ENCODE results near the gene STOX2.

Gene STOX2

DNA sequence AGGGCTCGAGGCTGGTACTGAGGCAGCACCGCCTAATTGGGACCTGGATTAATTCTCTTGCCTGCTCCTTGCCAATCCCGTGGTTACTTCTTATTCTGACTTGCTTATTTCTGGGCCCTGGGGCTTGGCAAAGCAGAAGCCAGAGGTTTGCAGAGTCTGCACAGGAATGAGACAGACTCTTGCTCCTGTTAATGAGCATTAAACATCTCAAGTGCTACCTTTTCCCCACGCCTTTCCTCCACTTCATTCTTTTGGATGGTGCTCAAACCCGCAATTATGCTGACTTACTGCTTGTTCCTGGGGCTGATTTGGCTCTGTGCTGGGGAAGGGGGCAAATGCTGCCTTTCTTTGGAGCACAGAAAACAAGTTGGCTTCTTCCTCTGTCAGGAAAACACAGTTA is 16.5 kb upstream of the STOX2 start:
- DNase-seq (ENCODE audit: low read depth in 3 of 3), result no peak

DNA sequence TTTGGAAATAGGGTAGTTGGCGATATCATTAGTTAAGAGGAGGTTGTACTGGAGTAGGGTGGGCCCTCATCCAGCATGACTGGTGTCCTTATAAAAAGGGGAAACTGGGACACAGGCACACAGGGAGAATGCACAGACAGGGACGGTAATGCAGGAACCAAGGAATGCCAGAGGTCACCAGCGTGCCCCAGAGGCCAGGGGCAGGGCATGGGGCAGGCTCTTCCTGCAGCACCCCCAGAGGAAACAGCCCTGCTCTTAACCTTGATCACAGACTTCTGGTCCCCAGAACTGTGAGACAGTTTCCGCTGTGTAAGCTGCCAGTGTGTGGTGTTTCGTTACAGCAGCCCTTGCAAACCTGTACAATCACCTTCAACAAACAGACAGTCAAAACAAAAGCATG is 15.9 kb upstream of the STOX2 start:
- no peak for DNase-seq (ENCODE audit: low read depth in 3 of 3)

DNA sequence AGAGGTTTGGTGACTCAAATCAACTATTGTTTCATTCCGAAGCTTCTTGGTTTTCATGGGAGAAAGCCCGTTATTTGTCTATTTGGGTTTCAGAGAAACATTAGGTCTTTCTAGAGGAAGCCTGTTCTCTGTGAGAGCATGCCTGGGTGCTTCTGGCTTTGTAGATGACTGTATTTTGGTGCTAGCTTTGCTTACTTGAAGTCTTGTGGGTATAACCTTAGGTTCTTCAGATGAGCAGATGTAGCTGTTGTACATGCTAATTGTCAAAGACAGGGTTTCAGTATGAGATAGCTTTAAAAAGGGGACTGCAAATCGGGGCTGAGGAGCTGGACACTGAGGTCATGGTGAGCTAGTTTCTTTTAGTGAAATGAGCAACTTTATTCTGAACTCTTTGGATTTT is 7.9 kb upstream of the STOX2 start:
- no peak for DNase-seq (ENCODE audit: low read depth in 3 of 3)

DNA sequence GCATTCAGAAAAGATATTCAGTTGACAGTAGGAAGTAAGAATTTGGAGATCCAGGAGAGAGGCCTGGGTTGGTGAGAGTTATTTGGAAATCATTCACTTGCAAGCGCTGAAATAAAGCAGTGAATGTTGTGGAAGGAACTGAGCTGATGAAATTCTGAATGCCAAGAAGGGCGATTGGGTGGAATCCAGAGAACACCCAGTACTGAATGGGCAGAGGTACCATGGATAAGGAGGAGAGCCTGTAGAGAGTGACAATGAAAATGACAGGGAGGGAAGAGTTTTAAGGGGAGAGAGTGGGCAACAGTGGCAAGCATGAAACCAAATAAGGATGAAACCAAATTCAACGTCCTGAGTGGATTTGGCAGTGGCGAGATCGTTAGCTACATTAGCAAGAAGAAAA is 6.7 kb upstream of the STOX2 start:
- DNase-seq (ENCODE audit: low read depth in 3 of 3), result no peak

DNA sequence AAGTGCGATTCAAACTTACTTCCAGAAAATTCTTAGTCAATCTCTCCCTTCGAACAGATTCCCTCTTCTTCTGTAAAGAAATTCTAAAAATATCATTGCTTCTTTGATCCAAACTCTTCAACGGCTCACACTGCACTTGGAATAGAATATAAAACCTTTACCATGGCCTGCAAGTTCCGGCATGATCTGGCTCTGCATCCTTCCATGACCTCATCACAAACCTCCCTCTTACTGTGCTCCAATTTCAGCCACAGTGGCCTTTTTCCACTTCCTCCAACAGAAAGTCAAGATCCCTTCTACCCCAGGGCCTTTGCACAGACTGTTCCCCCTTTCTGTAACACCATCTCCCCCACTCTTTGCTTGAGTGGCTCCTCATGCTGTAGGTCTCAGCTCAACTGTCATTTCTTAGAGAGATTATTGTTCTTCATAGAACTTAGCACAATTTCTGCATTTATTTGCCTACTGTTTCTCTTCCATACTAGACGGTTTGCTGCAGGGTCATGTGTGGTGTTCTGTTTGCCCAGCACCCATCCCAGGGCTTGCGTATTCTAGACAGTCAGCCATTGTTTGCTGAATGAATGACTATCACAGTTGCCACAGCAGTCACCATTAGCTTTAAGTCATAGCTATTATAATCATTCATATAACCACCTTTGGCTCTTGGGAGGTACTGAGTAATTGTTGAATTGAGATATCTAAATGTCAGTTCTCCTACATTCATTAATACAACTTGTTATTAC is 1.9 kb upstream of the STOX2 start:
- no peak for DNase-seq (ENCODE audit: low read depth in 3 of 3)

DNA sequence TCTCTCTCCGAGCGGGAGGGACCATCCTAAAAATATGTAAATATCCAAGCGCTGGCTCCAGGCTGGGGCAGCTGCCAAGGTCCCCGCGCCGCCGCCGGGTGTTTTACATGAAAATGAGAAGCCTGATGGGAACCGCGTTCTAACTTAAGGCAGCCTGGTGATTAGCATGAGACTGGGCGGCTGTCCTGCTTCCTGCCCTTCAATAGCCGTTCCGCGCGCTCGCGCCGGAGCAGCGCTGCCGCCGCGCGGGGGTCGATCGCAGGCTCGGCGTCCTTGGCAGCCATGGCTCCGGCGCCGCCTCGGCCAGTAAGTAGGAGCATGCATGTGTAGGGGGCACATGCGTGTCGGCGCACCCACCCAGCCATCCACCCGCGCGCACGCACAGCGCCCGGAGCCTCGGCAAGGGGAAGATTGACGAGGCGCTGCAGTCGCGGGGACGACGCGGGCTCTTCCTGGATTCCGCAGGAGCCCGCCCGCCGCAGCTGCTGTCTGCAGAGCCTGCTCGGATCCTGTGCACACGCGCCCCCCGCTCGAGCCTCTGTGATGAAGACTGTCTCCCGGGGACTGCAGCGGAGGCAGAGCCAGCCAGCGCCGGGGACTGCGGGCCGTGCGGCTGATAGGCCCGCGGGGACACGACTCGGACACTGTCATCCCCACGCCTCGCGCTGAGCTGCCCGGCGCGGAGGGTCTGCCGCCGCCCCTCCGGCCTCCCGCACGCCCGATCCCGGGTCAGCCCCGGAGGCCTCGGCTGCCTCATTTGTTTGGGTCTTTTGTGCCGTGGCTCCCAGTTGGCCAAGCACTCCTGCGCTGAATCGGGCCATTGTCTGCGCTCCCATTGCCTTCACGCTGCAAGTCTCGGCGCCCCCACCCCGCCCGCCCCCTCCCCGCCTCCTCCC is 734 bp downstream of the STOX2 start:
- no peak for DNase-seq (ENCODE audit: low read depth in 3 of 3)

DNA sequence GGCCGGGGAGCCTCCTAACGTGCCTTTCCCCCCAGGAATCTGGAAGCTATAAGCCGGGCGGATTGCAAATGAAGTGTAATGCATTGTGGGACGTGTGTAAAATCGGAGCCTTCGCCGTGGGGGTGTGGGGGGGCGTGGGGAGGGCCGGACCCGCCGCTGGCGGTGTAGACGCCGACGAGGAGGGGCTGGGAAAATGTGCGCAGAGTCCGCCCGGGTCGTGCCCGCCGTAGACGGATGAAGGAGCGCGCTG is 1.3 kb downstream of the STOX2 start:
- no peak for DNase-seq (ENCODE audit: low read depth in 3 of 3)

DNA sequence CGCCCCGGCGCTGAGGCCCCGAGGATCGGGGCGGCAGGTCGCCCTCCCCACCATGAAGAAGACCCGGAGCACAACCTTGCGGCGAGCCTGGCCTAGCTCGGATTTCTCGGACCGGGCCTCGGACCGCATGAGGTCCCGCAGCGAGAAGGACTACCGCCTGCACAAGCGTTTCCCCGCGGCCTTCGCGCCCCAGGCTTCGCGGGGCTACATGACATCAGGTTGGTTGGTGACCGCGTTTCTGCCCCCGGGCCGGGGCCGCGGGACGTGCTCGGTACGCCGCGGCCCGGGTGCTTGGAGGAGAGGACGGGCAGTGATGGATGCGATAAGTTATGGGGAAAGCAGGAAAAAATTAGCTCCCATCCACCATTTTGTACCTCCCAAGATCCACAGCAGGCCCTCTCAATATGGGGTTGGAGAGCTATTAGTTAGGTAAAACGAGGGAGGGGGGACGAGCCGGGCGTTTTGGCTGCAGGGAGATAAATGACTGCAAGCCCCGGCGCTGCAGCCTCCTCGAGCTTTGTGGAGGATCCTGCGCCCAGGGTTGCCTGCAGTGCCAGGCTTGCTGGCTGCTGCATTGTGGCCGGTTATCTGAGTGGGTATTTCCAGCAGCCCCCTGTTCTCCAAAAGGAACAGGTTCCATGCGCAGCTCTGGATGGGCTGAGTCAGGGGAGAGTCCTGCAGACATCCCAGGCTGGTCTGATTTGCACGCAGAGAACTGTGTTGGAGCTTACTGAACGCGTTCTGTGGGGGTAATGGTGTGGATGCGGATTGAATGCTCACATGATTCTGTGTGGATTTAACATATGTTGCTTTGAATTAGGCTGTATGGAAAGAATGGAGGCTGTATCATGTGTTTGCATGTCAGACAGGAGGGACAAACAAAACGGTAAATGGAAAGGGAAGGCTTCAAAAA is 1.9 kb downstream of the STOX2 start:
- no peak for DNase-seq (ENCODE audit: low read depth in 3 of 3)

DNA sequence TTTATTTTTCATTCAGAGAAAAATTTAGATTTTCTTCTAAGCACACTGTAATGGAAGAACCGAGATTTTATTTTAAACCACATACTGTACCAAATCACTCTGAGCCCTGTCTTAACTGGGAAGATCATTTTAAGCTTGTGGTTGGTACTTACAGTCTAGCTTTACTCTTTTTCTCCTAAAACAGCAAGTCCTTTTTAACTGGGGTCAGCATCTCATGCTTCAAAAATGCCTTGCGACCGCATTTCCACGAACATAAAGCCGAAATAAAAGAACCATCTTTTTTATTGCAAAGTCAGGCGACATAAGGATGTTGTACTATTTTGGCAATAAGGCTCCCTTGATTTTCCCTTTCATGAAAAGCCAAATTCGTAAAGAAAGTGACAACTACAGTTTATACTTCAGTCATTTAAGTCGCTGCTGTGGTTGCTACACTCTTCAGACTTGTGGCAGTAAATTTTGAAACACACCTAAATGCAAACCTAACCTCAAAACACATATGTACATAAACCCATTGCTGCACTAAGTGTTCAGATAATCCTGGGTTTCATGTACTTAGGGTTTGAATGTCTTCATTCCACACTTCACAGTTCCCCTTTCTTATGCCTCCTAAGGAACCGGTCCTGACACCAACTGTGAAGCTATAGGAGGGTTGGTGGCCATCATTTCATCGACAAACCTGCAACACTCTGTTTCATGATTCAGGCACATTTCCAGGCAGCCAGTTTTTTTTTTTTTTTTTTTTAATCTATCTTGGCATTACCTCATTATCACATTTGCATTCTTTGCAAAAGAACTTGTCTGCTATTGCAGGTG is 3.0 kb downstream of the STOX2 start:
- DNase-seq (ENCODE audit: low read depth in 3 of 3), result no peak

DNA sequence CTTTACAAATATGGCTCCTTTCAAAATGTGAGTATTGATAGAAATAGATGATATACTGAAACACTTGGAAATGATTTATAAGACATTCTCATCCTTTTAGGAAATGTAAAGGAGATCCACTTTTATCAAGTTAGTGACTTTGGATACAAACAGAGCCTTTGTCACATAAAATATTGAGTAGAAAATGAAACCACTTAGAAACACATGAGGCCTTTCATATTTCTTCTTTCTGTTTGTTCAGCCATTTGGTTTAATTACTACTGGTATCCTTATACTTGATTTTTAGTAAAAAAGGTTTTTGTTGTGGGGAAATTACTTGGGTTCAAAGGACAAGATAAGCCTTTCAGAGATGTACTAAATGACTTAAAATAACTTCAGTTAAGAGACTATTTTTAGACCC is 4.1 kb downstream of the STOX2 start:
- no peak for DNase-seq (ENCODE audit: low read depth in 3 of 3)

DNA sequence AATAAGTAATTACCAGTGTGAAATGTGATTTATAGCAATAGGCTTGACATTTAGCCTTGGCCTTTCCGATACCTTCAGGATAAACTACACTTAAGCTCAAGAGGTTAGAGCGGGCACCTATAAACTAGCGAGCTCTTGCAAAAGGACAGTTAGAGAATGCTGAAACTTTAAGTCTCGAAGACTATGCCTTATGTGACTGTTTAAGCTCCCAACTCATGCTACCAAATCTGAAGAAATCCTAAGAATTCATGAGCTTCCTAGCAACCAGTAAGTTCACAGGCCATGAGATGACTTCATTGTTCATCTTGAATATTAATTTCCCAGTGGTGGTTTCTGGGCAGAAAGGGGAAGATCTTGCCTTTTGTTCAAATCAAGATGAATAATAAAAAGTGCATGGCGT is 4.7 kb downstream of the STOX2 start:
- DNase-seq (ENCODE audit: low read depth in 3 of 3), result no peak

DNA sequence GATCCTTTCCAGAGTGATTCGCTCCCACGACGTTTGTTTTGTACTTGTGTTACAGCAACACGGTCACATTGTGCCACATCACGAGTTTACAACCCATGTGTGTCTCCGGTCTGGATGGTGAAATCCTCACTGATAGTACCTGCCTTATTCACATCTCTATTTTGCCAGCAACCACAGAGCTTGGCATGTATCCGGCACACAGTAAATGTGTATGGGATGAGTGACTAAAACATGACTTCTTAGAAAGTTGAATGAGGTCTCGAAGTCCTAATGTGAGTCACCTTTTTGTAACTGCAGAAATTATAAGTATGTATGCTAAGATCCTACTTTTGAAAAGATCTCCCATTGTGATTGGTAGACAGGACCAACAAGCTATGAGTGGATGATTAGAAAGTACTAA is 7.5 kb downstream of the STOX2 start:
- no peak for DNase-seq (ENCODE audit: low read depth in 3 of 3)

DNA sequence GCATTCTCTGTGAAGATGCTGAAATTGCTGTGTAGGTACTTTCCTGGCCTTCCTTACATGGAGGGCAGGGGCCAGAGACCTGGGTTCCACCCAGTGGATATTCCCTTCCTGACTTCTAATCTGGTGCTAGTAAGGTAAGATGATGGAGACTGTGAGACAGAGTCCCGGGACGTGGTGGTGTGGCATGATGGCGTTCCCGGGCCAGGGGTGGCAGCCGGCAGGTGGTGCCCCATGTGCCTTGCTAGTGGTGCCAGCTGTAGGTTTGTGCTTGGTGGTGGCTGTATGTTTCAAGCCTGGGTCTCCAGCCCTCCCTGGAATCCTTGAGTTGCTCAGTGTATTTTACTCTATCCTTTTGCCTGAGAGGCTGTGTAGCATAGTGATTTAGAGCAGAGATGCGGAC is 10.9 kb downstream of the STOX2 start:
- no peak for DNase-seq (ENCODE audit: low read depth in 3 of 3)

DNA sequence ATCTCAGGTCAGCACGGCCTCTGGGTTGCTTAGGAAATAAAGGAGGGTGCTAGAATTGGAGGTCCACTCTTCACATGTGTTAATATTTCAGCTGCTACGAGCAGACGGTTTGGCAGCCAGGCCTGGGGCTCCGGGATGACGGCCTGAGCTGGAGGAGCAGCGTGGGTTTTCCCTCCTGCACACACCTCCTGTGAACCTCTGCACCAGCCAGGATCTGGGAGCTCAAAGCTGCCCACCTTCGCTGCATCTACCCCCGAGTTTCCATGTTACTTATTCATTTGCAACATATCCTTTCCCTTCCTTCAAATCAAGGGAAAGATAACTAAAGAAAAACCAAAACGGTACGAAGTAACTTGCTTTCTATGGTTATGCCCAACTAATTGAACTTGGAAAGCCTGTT is 13.6 kb downstream of the STOX2 start:
- no peak for DNase-seq (ENCODE audit: low read depth in 3 of 3)

DNA sequence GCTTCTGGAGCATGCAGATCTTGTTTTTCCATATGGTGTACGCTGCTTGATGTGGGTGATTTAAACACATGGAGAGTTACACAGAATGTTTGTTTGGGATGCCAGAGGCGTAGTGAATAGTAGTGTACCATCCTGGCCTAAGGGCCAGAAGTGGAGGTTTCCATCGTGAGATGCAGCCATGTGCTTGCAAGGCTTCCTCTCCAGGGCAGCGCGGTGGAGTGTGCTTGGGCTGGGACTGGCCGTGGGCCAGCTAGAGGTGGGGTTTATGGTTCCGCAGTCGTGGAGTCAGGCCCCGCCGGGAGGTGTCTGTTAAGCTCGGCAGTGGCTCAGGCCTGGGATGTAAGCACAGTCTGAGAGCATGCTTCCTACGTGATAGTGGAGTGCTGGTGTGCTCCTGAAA is 14.0 kb downstream of the STOX2 start:
- no peak for DNase-seq (ENCODE audit: low read depth in 3 of 3)

DNA sequence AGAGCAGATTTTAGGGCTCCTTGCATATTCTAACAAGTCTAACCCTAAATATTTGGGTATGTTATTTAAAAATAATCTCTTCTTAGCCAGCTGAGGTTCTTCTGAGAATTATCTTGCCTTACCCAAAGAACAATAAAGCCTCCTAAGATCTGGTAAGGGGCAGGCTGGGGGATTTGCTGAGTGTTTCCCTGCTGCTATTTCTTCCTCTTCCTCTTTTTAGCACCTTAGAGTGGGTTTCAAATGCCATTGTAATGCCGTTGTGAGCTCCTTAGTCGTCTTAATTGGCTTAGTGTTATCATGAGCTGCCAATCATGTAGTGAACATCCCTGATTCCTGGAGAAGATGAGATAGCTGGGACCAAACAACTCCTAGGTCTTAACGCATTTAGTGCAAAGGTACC is 15.4 kb downstream of the STOX2 start:
- DNase-seq (ENCODE audit: low read depth in 3 of 3), result no peak

DNA sequence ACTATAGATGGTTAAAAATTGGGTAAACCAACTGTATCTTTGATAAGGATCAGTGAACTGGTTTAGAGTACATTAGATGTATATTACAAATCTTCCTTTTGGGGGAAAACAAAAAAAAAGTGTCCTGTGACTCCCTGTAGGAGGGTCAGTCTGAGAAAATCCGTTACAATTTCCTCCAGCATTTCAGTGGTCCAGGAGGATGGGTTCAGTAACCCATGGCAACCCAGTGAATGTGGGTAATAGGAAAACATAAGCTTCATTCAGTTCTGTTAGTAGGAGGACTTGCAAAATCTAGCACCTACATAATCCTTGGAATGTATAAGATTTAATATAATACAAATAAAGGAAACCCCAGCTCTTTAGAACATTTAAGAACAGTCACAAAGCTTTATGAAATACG is 16.2 kb downstream of the STOX2 start:
- DNase-seq (ENCODE audit: low read depth in 3 of 3), result no peak

DNA sequence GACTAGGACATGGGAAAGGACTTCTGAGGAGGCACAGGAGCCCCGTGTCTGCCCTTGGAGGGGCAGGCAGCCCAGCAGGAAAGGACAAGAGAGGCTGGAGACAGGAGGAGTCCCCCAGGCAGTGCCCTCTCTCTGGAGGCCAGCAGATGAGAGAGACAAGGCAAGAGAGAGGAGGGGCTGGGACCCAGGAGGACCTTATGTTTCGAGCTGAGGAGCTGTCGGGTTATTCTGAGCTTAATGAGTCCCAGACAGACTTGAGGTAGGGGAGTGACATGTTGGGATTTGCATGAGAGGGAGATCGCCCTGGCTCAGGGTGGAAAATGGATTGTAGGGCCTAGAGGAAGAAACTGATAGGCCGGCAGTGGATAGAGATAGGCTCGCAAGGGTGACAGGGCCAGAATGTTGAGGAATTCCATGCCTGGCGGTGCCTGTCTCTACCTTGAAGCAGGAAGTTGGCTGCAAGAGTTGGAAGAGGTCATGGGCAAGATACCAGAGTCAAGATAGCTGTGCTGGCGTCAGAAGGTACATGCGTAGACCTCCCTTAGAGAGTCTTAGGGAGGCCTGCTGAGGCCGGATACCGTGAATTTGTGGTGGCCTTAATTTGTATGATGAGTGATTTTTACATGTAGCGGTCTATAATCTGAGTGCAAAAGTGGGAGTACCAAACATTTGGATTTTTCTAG is 19.4 kb downstream of the STOX2 start:
- DNase-seq (ENCODE audit: low read depth in 3 of 3), result no peak

DNA sequence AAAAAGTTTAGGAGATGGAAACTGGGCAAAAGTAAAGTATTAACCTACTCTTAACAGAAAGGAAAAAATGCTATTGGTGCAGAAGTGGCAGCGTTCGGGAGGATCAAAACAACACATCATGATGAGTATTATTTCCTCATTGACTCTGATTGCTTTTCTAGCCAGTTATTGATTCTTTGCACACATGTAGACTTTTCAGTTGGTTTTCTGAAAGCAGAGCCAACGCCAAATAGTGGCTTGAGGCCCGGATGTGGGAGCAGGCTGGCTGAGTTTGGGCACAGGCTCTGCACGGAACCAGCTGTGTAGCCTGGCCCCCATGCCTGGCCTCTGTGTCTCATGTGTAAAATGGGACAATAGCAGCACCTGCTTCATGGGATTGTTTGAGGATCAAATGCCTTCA is 21.8 kb downstream of the STOX2 start:
- no peak for DNase-seq (ENCODE audit: low read depth in 3 of 3)

DNA sequence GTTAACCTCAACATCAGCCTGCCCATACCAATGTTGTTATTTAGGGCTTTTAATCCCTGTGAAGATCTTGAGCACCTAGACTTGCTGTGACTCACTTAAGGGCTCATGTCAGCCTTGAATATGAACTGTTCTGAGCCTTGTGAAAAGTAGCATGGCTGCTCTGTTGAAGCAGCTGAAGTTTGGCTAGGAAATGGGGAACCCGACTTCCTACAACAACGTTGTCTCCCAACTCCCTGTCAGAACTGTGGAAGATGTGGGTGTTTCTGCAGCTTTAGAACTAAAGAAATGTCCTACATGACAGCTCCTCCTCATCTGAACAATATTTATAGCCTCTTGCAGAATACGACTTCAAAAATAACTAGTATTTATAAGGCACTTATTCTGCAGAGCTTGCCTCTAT is 27.5 kb downstream of the STOX2 start:
- DNase-seq (ENCODE audit: low read depth in 3 of 3), result no peak

DNA sequence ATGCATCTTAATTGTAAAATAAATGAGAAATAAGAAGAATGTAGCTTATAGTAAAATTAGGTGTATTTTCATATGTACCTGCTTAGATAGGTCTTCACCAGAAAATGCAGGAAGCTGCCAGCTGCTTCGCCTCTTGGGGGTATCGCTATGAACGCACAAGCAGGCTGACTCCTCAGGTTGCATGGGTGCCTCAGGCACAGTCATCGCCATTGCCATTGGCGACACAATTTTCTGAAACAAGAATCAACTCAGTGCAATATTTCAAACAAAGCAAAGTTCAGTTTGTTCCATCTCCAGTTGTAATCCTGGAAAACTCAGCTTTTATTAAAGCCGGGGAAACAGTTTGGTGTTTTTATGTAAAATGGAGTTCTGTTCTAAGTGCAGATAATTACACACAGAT is 29.7 kb downstream of the STOX2 start:
- DNase-seq (ENCODE audit: low read depth in 3 of 3), result no peak
